ENCODE measurements around the gene CACNB1. TPM values are rescaled to one million over a fixed set of nuclear protein-coding genes. Genes with fewer than 3 reads are reported as not detected.

CACNB1 gene
- polyA plus RNA-seq, 1 of the 3 experiments (the other 2 are of a cell fraction) = 7.4 TPM

DNA sequence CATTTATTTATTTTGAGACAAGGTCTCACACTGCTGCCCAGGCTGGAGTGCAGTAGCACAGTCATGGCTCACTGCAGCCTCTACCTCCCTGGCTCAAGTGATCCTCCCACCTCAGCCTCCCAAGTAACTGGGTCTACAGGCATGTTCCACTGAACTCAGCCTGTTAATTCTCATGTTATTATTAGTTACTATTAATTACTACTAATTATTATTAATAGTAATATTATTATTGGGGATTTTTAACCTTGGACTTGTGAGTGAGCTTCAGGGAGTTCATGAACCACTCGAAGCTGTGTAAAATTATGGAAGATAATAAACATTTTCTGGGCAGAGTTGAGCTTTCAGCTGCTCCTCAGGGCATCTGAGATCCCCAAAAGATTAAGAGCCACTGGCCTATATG, 32.9 kb upstream of the CACNB1 start:
- Histone ChIP-seq H3K9me3 (no peaks in the 10 kb centered on the region), H3K9me2 (no peaks in the 10 kb centered on the region), H3K27ac (ENCODE audit: low read depth in 2 of 2, low read length in 1 of 2) (no peak overlapping the region), H3F3A (replicated peaks; ENCODE audit: insufficient read depth) (no peaks in the 10 kb centered on the region), H3K36me3 (replicated peaks in 1 of 2; ENCODE audit: control insufficient read depth in 1 of 2, insufficient read depth in 2 of 2, low read length in 1 of 2) (no peaks in the 10 kb centered on the region), H3K9ac (no peak overlapping the region), H3K79me2 (ENCODE audit: insufficient read depth) (no peaks in the 10 kb centered on the region), H3K4me1 (ENCODE audit: control insufficient read depth in 1 of 2, insufficient read depth in 2 of 2, low read depth in 1 of 2, low read length in 1 of 2) (peaks cover 8 to 20% of the 10 kb centered on the region in 2 experiments; a peak in 2 of 4 replicates), H3K27me3 (ENCODE audit: insufficient read depth) (no peaks in the 10 kb centered on the region), H2AFZ (ENCODE audit: low read depth) (no peak overlapping the region), H4K20me1 (ENCODE audit: insufficient read depth) (no peaks in the 10 kb centered on the region), H3K4me2 (no peak overlapping the region), H3K4me3 (ENCODE audit: low read depth in 2 of 2, low read length in 1 of 2) (no peak overlapping the region)
- CTCF ChIA-PET = interaction anchor here (1.1 to 22.6 kb wide), 6 partner anchors 11 to 392 kb away, joined by 3 to 781 read pairs (median 16); partner anchors contain the start of genes CACNB1 and RPL19
- 52% methylated on average over 1 of the region's 1 CpG for WGBS (ENCODE audit: low lambda C conversion rate)
- POLR2A ChIA-PET = interaction anchor here (2.4 to 2.9 kb wide), 2 partner anchors 24 to 30 kb away, joined by 11 read pairs; partner anchors contain the start of gene RPL19
- TF ChIP-seq MEF2A (IDR thresholded peaks at IDR 0.05; ENCODE audit: borderline replicate concordance, low read depth) (no peak), JUND (IDR thresholded peaks at IDR 0.05) (no peak), FOSL2 (IDR thresholded peaks at IDR 0.05; ENCODE audit: borderline replicate concordance, low read depth) (no peak), YY1 (IDR thresholded peaks at IDR 0.05; ENCODE audit: low read depth) (no peak), GATA2 (CRISPR knock-in tag; IDR thresholded peaks at IDR 0.05) (no peak), RCOR1 (IDR thresholded peaks at IDR 0.05; ENCODE audit: low read length) (no peak), TEAD4 (IDR thresholded peaks at IDR 0.05; ENCODE audit: borderline replicate concordance, insufficient read depth) (no peak), NFIC (IDR thresholded peaks at IDR 0.05; ENCODE audit: borderline replicate concordance) (no peak), RAD21 (IDR thresholded peaks at IDR 0.05; ENCODE audit: low read length) (no peak), ELF1 (IDR thresholded peaks at IDR 0.05) (no peak)
- TF ChIP-seq, protein P1, sequence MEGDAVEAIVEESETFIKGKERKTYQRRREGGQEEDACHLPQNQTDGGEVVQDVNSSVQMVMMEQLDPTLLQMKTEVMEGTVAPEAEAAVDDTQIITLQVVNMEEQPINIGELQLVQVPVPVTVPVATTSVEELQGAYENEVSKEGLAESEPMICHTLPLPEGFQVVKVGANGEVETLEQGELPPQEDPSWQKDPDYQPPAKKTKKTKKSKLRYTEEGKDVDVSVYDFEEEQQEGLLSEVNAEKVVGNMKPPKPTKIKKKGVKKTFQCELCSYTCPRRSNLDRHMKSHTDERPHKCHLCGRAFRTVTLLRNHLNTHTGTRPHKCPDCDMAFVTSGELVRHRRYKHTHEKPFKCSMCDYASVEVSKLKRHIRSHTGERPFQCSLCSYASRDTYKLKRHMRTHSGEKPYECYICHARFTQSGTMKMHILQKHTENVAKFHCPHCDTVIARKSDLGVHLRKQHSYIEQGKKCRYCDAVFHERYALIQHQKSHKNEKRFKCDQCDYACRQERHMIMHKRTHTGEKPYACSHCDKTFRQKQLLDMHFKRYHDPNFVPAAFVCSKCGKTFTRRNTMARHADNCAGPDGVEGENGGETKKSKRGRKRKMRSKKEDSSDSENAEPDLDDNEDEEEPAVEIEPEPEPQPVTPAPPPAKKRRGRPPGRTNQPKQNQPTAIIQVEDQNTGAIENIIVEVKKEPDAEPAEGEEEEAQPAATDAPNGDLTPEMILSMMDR (IDR thresholded peaks at IDR 0.05) = no peak
- TF ChIP-seq, protein P2, sequence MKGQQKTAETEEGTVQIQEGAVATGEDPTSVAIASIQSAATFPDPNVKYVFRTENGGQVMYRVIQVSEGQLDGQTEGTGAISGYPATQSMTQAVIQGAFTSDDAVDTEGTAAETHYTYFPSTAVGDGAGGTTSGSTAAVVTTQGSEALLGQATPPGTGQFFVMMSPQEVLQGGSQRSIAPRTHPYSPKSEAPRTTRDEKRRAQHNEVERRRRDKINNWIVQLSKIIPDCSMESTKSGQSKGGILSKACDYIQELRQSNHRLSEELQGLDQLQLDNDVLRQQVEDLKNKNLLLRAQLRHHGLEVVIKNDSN (IDR thresholded peaks at IDR 0.05; ENCODE audit: borderline replicate concordance, low read depth) = no peak
- DNase-seq = no peak

DNA sequence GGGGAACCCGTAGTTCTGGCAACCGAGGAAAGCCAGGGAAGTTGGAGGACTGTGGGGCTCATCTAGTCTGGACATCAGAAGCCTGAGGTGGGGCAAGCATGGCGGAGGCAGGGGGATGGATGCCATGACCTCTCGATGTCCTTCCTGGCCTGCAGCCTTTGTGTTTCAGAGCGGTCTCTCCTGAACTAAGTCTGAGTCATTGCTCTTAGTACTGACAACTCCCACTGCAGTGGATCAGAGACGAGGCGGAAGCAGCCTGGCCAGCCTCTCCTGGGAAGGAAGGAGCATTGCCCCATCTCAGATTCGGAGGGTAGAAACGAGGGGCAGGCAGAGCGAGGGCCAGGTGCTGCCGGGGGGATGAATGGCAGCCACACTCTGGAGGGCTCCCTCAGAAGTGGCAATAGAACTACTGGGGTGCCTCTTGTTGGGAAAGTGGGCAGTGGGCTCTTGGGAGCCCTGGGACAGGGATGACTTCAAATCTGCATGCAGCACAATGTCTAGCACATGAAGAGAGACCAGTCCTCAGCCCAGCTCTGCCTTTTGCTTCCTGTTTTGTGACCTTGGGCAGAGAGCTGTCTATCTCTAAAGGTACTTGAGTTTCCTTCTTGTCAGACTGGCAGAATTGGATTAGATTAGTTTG, 31.9 kb upstream of the CACNB1 start:
- no peak overlapping the region for H3K4me3 ChIP-seq (ENCODE audit: low read depth in 2 of 2, low read length in 1 of 2)
- no peaks in the 10 kb centered on the region for H3K36me3 ChIP-seq (replicated peaks in 1 of 2; ENCODE audit: control insufficient read depth in 1 of 2, insufficient read depth in 2 of 2, low read length in 1 of 2)
- no peak overlapping the region for H3K9ac ChIP-seq
- no peaks in the 10 kb centered on the region for H3F3A ChIP-seq (replicated peaks; ENCODE audit: insufficient read depth)
- H3K9me2 ChIP-seq = no peaks in the 10 kb centered on the region
- DNase-seq = no peak
- ChIA-PET CTCF (interaction anchor here (14.3 to 22.6 kb wide), 2 partner anchors 15 to 27 kb away, joined by 207 to 781 read pairs; partner anchors contain the start of genes CACNB1 and RPL19), POLR2A (no interaction called here)
- 69% methylated on average over 9 of the region's 11 CpGs for WGBS (ENCODE audit: low lambda C conversion rate)
- H3K79me2 ChIP-seq (ENCODE audit: insufficient read depth) = no peaks in the 10 kb centered on the region
- H4K20me1 ChIP-seq (ENCODE audit: insufficient read depth) = no peaks in the 10 kb centered on the region
- H2AFZ ChIP-seq (ENCODE audit: low read depth) = peak overlapping the region; percentile 68
- no peak overlapping the region; the same call in 1 of the 2 replicates for H3K4me2 ChIP-seq
- no peaks in the 10 kb centered on the region for H3K9me3 ChIP-seq
- TF ChIP-seq RAD21 (IDR thresholded peaks at IDR 0.05; ENCODE audit: low read length) = no peak
- no peak for TF ChIP-seq SIN3A (IDR thresholded peaks at IDR 0.05; ENCODE audit: borderline replicate concordance, low read depth, low read length)
- TF ChIP-seq YY1 (IDR thresholded peaks at IDR 0.05; ENCODE audit: low read depth) = no peak
- peak; percentile 16; the same call in 1 of the 2 replicates for TF ChIP-seq FOSL2 (IDR thresholded peaks at IDR 0.05; ENCODE audit: borderline replicate concordance, low read depth)
- no peak for TF ChIP-seq POLR2AphosphoS5 (IDR thresholded peaks at IDR 0.05; ENCODE audit: low read depth, low read length)
- no peaks in the 10 kb centered on the region for H3K27me3 ChIP-seq (ENCODE audit: insufficient read depth)
- no peak overlapping the region for H3K27ac ChIP-seq (ENCODE audit: low read depth in 2 of 2, low read length in 1 of 2)
- peaks cover 8 to 23% of the 10 kb centered on the region in 2 experiments; a peak in 2 of 4 replicates for H3K4me1 ChIP-seq (ENCODE audit: control insufficient read depth in 1 of 2, insufficient read depth in 2 of 2, low read depth in 1 of 2, low read length in 1 of 2)
